GM18870 (cell line): ENCODE results near the gene MIAT.

Experiments
- ATAC-seq: cut with Tn5 transposase; IDR thresholded peaks from one replicate; pipeline ENCODE4 v1.9.1; 2021; ENCODE audit warnings: moderate library complexity; ENCODE audit not compliant: unreplicated experiment

The MIAT gene

GRCh38 chr22:26724414-26724813 lies 67.0 kb downstream of the MIAT start:
- ATAC-seq, result no peak

- ATAC-seq, result no peak
Observed at GRCh38 chr22:26725012-26725676, 67.8 kb downstream of the MIAT start.
